Mammary epithelial cell (primary cell): ENCODE measurements around the gene MYO10.

Source experiments
- EZH2 ChIP-seq: IDR thresholded peaks from 2 replicates; pipeline ENCODE4 v1.6.1; 2012; ENCODE audit warnings: low read length, inconsistent platforms, borderline replicate concordance
- TF ChIP-seq, protein P1 (sequence below), 2 donors: IDR thresholded peaks in 1 of 2; conservative IDR thresholded peaks in 1 of 2; 2 replicates each; pipeline ENCODE4 v1.5.1; 2011 to 2012; ENCODE audit warnings: inconsistent platforms in 2 of 2, low read length in 2 of 2, mild to moderate bottlenecking in 2 of 2, control low read depth in 1 of 2, low read depth in 1 of 2; ENCODE audit not compliant: insufficient read depth in 1 of 2; ENCODE audit errors: extremely low read depth in 1 of 2

GRCh38 chr5:16883806-16884205 lies 52.3 kb downstream of the MYO10 start:
- TF ChIP-seq, protein P1, sequence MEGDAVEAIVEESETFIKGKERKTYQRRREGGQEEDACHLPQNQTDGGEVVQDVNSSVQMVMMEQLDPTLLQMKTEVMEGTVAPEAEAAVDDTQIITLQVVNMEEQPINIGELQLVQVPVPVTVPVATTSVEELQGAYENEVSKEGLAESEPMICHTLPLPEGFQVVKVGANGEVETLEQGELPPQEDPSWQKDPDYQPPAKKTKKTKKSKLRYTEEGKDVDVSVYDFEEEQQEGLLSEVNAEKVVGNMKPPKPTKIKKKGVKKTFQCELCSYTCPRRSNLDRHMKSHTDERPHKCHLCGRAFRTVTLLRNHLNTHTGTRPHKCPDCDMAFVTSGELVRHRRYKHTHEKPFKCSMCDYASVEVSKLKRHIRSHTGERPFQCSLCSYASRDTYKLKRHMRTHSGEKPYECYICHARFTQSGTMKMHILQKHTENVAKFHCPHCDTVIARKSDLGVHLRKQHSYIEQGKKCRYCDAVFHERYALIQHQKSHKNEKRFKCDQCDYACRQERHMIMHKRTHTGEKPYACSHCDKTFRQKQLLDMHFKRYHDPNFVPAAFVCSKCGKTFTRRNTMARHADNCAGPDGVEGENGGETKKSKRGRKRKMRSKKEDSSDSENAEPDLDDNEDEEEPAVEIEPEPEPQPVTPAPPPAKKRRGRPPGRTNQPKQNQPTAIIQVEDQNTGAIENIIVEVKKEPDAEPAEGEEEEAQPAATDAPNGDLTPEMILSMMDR (conservative IDR thresholded peaks at IDR 0.05 in 1 of 2, IDR thresholded peaks at IDR 0.05 in 1 of 2; ENCODE audit: extremely low read depth in 1 of 2, insufficient read depth in 1 of 2, low read depth in 1 of 2, low read length in 2 of 2), result no peak
- TF ChIP-seq EZH2, result no peak
